ENCODE data around the gene AGPAT2.

AGPAT2 gene

DNA sequence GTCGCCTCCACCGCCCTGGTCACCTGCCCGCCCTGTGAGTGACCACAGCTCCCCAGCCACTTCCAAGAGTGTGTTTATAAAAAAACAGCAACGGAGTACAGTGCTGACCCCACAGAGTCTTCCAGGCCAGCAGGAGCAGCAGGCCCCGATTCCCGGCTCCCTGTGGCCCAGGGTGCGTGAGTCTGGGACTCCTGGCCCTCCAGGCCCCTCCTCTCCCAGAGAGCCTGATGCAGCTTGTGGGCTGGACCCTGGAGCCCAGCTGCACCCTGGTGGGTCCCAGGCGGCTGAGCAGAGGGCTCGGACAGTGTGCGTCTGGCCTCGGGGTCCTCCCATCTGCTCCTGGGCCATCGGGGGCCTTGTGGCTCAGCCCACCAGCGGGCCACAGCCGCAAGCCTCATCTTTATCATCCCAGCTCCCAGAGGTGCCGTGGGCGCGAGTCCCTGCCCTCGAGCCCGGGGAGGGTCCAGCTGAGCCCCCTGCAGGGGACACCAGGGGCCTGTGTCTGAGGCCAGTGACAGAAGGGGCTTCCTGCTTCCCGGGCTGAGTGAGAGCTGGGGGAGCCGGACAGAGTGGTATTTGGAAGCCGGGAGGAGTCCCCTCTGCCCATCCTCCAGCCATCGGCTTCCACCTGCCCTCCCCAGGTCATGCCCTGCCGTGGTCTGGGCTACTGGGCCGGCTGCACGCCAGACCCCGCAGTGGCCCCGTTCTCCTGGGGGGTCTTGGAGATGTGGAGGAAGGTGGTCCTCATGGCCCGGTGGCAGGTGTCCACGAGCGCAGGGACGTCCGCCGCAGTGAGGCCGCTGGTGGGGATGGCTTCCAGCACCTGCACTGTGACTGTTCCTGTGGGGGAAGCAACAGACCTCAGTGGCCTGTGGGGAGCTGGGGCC lies 13.9 kb downstream of the AGPAT2 start:
- DNase-seq (ENCODE audit: low read depth, low spot score) = no peak

DNA sequence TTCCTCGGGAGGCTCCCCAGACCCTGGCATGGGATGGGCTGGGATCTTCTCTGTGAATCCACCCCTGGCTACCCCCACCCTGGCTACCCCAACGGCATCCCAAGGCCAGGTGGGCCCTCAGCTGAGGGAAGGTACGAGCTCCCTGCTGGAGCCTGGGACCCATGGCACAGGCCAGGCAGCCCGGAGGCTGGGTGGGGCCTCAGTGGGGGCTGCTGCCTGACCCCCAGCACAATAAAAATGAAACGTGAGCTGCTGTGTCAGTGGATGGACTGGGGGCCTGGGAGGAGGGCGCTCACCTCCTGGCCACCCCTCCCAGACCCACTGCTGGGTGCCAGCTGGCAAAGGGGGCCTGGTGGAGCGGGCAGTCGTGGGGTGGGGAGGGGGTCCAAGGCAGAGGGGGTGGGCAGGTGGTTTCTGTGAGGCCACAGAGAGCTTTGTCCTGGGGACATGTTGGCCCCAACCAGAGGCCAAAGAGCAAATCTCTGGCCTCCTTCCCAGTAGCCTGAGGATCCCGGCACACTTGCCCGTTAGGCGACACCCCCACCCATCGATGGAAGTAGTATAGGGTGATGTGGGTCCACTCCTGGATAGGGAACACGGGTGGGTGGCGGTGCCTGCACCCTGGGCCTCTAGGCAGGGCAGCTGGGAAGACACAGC lies 14.7 kb downstream of the AGPAT2 start:
- DNase-seq (ENCODE audit: low read depth, low spot score) = no peak

DNA sequence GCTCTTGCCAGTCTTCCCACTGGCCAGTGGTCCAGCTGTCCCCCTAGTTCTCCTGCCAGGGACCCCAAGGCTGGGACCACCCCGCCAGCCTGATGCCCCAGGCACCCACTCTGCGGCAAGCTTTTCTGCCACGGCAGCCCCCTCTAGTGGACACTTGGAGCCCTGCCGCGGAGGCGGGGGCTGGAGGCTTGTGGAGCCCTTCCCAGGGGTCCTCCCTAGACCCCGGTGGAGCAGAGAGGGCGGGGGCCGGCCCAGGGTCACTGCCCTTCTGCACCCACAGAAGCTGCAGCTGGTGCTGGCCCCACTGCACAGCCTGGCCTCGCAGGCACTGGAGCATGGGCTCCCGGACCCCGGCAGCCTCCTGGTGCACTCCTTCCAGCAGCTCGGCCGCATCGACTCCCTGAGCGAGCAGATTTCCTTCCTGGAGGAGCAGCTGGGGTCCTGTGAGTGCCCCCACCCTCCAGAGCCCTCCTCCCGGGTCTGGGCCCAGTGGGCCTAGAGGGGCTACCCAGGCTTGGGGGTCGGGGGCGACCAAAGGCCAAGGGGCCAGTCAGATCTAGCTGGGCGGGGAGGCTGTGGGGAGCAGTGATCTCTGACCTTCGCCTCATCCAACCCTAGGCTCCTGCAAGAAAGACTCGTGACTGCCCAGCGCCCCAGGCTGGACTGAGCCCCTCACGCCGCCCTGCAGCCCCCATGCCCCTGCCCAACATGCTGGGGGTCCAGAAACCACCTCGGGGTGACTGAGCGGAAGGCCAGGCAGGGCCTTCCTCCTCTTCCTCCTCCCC lies 15.4 kb downstream of the AGPAT2 start:
- peak; percentile 55 for DNase-seq (ENCODE audit: low read depth, low spot score)

DNA sequence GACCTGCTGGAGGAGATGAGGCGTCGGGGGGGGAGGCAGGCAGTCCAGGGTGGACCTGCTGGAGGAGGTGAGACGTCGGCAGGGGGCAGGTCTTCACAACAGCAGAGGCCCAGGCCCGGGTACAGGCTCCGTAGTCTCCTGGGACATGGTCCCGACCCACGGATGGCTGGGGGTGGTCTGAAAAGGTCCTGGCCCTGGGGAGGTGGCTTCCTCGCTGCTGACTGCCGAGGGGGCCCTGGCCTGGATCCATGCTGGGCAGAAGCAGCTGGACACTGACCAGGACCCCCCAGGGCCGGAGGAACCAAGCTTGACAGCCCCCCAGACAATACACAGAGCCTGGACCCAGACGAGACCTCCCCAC lies 16.0 kb downstream of the AGPAT2 start:
- DNase-seq (ENCODE audit: low read depth, low spot score) = no peak

DNA sequence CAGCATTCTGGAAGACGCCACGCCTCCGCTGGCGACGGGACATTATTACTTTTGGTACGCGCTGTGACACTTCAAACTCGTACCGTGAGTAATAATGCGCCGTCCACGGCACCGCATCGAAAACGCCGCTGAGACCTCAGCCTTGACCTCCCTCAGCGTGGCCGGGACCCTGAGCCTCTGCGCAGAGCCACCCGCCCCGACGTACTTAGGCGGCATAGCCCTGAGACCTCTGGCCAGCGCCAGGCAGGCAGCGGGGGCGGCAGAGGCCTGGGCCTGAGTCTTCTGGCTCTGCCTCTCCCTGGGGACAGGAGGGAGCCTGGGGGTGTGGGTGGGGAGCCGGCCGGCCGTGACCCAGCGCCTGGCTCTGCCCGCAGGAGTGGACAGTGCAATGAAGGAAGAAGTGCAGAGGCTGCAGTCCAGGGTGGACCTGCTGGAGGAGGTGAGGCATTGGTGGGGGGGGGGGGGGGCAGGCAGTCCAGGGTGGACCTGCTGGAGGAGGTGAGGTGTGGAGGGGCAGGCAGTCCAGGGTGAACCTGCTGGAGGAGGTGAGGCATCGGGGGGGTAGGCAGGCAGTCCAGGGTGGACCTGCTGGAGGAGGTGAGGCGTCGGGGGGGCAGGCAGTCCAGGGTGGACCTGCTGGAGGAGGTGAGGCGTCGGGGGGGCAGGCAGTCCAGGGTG lies 16.5 kb downstream of the AGPAT2 start:
- DNase-seq (ENCODE audit: low read depth, low spot score) = no peak

DNA sequence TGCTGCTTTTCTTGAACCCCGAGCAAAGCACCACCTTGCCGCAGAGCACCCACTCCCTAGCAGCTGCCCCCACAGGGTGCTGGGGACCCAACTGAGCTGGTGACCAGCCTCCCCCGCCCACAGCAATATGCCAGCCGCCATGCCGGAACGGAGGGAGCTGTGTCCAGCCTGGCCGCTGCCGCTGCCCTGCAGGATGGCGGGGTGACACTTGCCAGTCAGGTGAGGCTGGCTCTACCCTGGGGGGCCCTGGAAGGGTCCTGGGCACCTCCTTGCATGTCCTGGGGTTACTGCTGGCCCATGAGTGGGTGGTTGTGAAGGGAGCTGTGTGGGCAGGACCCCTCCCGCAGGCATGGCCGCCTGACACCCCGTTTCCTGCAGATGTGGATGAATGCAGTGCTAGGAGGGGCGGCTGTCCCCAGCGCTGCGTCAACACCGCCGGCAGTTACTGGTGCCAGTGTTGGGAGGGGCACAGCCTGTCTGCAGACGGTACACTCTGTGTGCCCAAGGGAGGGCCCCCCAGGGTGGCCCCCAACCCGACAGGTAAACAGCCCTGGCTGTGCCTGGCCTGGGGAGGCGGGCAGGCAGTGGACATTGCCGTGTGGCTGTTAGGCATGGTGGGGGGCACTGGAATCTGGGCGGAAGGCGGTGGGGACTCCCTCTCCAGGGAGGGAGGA lies 17.3 kb downstream of the AGPAT2 start:
- no peak for DNase-seq (ENCODE audit: low read depth, low spot score)

DNA sequence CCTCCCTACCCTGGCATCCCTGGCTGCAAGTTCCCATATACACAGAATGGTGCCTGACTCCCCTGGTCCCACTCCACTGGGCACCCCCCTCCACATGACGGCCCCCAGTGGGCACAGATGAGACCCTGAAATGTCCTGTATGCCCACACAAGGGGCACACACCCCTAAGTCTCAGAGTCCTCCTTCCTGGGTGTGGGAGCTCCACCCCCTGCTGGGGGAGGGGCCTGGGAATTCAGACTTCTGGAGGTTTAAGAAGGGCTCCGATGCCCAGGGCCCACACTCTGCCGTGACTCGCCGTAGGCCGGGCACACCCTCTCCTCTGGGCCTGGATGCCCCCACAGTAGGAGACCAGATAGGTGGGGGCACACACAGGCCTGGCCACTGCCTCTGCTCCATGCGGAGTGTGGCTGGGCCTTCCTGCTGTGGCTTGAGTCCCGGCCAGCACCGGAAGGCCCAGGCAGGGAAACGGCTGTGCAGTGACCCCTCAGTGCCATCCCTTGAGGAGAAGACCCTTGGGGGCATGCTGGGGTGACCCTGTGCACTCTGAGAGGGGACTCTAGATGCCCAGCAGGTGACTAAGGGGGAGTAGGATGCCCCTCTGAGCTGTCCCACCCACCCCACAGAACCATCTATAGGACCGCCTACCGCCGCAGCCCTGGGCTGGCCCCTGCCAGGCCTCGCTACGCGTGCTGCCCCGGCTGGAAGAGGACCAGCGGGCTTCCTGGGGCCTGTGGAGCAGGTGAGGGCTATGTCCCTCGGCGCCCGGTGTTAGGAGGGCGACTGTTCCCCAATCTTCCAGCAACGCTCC lies 18.1 kb downstream of the AGPAT2 start:
- no peak for DNase-seq (ENCODE audit: low read depth, low spot score)

DNA sequence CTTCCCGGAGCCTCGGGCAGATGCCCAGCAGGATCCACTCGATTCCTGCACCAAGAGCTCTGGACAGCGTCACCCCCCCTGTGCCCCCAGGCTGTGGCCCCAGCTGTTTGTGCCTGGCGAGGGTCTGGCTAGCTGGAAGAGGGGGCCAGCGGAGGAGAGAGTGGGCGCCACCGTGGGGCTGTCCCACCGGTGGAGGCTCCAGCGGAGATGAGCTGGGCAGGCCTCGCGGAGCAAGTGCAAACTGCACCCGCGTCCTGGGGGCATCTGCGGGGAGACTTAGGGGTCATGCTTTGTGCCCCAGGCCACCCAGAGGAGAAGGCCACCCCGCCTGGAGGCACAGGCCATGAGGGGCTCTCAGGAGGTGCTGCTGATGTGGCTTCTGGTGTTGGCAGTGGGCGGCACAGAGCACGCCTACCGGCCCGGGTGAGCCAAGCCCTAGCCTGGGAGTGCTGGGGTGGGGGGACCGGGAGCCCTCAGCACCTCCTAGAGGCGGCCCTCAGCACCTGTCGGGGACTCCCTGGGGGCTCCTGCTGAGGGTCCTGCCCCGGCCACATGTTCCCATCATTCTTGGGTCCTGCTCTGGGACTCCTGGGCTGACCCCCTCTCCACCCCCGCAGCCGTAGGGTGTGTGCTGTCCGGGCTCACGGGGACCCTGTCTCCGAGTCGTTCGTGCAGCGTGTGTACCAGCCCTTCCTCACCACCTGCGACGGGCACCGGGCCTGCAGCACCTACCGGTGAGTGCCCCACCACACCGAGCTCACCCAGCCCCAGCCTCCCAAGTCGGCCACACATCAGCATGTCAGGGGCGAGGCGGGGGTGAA lies 19.1 kb downstream of the AGPAT2 start:
- no peak for DNase-seq (ENCODE audit: low read depth, low spot score)

DNA sequence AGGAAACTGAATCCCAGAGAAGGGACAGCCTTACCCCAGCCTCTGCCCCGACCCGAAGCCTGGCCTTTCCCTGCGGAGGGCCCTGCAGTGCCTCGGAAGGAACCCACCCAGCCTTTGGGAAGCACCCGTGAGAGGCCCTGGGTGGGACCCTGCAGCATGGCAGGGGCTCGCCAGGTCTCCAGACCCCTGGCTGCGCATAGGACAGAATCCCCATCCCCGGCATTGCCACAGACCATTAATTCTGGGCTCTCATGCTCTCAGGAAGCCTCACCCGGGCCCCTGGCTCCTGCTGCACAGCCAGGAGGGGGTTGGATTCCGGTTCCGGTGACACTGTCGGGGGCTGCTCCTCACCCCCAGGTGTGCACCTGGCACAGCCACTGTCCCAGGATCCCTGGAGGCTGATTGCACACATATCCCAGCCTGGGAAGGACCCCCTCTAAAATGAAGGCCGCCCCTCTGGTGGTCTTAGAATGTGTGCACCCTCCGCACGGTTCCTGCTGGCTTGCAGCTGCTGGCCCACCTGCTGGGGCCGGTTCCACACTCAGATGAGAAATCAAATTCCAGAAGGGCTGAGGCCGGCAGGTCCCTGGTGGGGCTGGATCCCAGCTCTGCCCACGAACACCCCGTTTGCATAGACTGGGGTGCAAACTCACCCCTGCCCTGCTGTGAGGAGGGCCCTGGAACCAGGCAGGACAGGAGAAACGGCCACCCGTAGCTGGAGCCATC lies 19.9 kb downstream of the AGPAT2 start:
- no peak for DNase-seq (ENCODE audit: low read depth, low spot score)

DNA sequence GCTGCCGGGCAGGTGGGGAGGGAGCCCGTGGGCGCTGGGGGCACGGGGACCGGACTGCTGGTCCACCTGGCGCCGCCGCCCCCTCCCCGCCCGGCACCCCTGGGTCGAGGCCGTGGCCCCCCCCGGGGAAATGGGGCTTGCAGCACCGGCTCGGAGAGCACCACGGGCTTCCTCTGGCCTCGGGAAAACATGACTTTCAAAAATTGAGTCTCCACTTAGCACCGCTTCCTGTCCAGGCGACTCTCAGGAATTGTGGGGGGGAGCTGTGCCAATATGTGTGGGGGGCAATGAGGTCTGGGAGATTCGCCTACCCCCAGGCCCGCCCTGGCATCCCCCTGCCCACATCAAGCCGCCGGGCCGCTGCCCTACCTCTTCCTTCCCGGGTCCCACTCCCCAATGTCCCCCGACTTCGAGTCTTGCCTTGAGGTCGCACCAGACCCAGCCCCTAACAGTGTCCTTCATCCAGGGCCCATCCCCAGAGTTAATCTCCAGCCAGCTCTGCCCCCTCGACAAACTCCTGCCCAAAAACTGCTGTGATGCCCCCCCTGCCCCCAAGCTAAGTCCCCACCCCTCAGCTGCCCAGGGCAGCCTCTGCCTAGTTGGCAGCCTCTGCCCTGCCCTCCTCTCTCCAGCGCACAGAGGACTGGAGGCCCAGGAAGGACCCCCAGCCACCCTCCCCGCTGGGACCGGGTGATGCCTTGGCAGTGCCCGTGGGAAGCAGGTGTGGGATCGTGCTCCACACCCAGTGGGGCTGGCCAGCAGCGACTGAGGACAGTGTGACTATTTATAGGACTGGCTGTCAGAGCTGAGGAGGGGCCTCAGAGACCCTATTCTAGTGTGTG lies 20.7 kb downstream of the AGPAT2 start:
- DNase-seq (ENCODE audit: low read depth, low spot score) = no peak

DNA sequence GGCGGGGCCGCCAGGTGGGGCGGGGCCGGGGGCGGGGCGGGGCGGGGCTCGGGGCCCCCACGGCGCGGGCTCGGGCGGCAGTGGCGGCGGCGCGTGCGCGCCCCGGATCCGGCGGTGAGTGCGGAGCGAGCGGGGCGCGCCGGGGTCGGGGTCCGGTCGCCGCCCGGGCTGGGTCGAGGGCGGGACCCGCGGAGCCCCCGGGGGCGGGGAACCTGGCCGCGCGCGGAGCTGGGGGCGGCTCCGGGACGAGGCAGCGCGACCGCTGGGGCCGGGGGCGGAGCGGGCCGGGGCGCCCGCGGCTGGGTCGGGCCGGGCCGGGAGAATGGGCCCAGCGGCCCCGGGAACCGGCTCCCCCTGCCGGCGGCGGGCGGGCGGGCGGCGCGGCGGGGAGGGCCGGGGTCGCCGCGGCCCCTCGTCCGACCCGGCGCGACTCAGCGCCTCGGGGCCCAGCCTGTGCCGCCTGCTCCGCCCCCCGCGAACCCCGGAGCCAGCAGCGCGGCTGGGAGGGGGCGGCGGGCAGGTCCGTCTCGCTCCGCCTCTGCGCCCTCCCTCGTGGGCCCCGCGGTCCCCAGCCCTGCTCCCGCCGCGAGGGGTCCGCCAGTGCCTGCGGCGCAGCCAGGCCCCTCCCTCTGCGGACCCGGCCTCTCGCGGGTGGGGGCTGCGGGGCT lies 21.4 kb downstream of the AGPAT2 start:
- no peak for DNase-seq (ENCODE audit: low read depth, low spot score)

DNA sequence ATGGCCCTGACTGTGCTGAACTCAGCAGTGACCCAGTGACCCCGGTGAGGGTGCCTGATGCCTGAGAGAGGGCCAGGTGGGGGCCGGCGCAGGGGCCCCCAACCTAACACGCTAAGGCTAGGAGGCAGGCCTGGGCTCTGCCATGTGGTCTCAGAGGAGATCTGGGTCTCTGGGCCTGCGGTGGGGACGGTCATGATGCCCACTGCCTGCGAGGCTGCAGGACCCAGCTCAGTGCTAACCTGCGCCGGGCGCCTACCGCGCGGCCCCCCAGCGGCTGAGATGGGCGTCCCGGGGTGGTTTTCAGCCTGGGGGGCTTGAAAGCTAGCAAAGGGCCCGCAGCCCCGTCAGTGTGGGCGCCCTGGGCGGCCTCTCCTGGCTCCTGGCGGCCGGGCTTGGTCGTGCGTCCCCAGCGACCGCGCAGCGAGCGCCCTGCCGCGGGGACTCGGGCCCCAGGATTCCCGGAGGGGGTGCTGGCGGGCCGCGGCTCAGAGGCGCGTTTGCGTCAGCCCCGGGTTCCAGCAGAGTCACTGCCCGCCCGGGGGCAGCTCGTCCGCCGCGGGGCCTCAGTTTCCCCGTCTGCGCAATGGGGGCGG lies 22.1 kb downstream of the AGPAT2 start:
- DNase-seq (ENCODE audit: low read depth, low spot score) = peak; percentile 52

DNA sequence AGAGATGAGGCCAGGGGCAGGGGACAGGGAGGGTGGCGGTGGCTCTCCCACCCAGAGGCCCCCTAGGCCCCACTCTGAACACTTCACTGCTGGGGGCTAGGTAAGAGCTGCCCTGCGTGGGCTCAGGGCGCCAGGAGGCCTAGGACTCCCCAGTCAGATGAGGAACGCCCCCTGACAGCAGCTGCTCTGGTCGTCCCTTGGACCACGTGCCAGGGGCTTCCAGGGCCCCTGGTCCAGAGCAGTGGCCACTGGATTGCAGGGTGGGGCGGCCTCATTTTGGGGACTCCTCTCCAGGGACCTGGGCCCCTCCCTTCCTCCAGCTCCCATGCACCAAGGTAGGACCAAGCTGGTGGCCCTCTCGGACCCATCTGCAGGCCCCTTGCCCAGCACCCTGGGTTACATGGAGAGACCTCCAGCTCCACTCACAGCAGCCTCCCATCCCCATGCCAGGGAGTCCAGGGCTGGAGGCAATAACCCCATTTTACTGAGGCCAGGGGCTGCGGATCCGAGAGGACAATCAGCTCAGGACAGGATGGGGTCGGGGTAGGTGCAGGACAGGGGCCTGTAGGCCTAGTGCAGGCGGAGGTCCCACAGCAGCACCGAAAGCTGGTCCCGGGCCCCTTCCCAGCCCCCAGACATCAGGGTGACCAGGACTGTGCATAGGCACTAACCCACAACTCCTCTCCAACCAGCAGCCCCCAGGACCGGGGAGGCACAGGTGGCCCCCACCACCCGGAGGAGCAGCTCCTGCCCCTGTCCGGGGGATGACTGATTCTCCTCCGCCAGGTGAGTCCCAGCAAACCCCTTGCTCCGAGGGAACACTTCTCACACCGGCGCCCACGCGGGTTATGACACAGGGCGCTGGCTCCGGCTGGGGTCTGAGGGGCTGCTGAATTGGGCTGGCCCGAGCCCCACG lies 23.0 kb downstream of the AGPAT2 start:
- DNase-seq (ENCODE audit: low read depth, low spot score) = no peak

DNA sequence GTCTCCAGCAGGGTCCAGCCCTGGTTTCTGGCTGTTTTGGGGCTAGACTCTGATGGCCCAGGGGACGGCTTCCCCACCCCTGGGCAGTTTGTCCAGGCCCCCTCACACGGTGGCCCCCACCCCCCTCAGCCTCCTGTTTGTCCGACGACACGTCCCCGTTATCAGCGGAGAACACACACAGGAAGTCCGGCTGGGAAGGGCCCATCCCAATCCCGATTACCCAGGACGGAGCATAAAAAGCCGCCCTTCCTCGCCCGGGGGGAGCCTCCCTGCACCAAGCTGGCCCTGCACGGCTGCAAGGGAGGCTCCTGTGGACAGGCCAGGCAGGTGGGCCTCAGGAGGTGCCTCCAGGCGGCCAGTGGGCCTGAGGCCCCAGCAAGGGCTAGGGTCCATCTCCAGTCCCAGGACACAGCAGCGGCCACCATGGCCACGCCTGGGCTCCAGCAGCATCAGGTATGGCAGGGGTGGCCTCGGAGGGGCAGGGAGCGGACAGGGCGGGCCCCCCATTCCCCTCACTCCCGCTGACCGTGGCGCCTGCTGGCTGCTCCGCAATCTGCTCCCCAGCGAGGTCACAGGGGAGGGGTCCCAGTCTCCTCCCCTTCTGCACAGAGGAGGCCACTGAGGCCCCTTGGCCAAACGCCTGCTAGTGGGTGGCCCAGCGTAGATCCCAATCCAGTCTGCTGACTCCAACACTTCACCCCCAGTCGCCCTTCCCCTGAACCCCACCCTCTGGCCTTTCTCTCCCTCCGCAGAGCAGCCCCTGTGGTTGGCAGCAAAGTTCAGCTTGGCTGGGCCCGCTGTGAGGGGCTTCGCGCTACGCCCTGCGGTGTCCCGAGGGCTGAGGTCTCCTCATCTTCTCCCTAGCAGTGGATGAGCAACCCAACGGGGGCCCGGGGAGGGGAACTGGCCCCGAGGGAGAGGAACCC lies 24.3 kb downstream of the AGPAT2 start, which contains the start of gene EGFL7:
Gene EGFL7 (plus strand): TSS at position 261 of the 926 bp plus-strand sequence. CDS start 5,367 bp downstream, outside the sequence.
- no peak for DNase-seq (ENCODE audit: low read depth, low spot score)

DNA sequence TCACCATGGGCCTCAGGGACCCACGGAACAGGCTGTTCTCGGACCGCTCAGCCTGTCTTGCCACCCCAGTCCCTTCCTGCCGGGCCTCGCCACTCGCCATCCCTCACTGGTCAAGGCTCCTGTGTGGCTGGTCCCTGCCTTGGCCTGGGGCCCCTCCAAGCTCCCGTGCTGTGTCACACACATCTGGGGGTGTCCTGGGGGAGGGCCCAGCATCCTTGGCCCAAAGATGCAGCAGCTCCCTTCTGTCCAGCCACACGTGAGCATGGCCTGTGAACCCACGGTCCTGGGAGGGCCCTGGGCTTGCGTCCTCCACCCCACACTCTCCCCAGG lies 25.0 kb downstream of the AGPAT2 start:
- no peak for DNase-seq (ENCODE audit: low read depth, low spot score)

All from ELF-1 (cell line).